Muscle layer of colon (tissue), 2 donors: ENCODE results near the gene RPL23.
A peak's percentile ranks its signal among the peaks of the same experiment; 100 is the strongest.

Source experiments
- H3K27ac ChIP-seq: one replicate; pipeline ENCODE4 v1.7.0; 2013; ENCODE audit warnings: low read depth, mild to moderate bottlenecking, low read length, moderate library complexity
- H3K27me3 ChIP-seq, 2 donors: one replicate each; pipeline ENCODE4 v1.7.0; 2013; ENCODE audit warnings: low read length in 2 of 2, mild to moderate bottlenecking in 2 of 2; ENCODE audit not compliant: insufficient read depth in 2 of 2, control insufficient read depth in 1 of 2
- H3K36me3 ChIP-seq: one replicate; pipeline ENCODE4 v1.7.0; 2013; ENCODE audit warnings: mild to moderate bottlenecking, low read length; ENCODE audit not compliant: insufficient read depth
- H3K4me1 ChIP-seq: one replicate; pipeline ENCODE4 v1.7.0; 2013; ENCODE audit warnings: mild to moderate bottlenecking, low read length; ENCODE audit not compliant: insufficient read depth
- H3K4me3 ChIP-seq, 2 donors: one replicate each; pipeline ENCODE4 v1.7.0; 2013; ENCODE audit warnings: low read length in 2 of 2, low read depth in 1 of 2, mild to moderate bottlenecking in 1 of 2, moderate library complexity in 1 of 2
- H3K9ac ChIP-seq: one replicate; pipeline ENCODE4 v1.7.0; 2013; ENCODE audit warnings: low read length
- H3K9me3 ChIP-seq: one replicate; pipeline ENCODE4 v1.7.0; 2013; ENCODE audit warnings: mild to moderate bottlenecking, low read length
- donor health status: abdominal sarcoma.
- donor health status: Adenocarcinoma of cecum.

RPL23 gene

DNA sequence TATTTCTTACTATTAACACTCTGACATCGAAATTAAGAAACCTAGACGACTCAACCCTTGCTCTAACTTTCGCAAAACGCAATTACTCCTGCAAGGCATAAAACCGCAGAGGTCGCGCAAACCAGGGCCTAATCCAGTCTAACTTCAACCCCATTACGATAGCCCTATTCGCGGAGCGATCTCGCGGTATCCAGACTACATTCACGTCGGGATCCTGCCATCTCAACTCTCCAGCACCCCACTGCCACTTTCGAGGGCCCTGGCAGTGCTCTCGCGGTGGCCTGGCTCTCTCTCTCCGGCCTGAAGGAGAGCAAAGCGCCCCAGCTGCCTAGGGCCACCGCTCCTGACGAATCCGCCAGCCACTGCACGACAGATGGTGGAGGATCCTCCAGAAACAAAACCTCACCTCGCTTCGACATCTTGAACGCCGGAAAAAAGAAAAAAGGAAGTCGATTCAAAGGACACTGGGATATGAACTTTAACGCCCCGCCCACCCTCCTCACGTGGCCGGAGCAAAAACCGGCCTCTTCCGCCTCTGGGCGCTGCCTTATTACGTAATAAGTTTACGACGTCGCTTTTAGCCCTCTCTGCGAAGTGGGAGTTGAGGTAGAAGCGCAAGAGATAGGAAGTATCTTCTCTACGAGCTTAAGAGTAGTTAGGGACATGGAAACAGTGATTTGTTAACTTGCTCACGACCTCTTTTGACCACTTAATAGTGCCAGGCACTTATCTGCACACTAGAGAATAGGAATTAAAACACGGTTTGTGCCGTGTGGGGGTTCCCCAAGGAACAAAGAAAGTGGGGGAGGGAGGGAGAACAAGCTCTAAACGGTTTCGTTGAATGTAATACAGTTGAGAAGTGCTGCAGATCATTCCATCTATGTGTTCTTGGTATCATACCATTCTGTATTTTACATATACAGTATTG is at the start of gene RPL23:
RPL23 (minus strand) TSS at position 430 of the 928 bp plus-strand sequence; CDS start at position 419, 11 bp downstream.
- no peaks in the 10 kb centered on the region for H3K9me3 ChIP-seq
- peaks cover 28% of the 10 kb centered on the region for H3K4me1 ChIP-seq
- peak within 1 kb of the TSS; percentile 93 for H3K27ac ChIP-seq
- H3K36me3 ChIP-seq = peaks cover 38% of the 10 kb centered on the region
- H3K27me3 ChIP-seq = no peaks in the 10 kb centered on the region
- peak within 1 kb of the TSS; percentile 88 for H3K9ac ChIP-seq
- H3K4me3 ChIP-seq = peak within 1 kb of the TSS; percentile 67 to 75

DNA sequence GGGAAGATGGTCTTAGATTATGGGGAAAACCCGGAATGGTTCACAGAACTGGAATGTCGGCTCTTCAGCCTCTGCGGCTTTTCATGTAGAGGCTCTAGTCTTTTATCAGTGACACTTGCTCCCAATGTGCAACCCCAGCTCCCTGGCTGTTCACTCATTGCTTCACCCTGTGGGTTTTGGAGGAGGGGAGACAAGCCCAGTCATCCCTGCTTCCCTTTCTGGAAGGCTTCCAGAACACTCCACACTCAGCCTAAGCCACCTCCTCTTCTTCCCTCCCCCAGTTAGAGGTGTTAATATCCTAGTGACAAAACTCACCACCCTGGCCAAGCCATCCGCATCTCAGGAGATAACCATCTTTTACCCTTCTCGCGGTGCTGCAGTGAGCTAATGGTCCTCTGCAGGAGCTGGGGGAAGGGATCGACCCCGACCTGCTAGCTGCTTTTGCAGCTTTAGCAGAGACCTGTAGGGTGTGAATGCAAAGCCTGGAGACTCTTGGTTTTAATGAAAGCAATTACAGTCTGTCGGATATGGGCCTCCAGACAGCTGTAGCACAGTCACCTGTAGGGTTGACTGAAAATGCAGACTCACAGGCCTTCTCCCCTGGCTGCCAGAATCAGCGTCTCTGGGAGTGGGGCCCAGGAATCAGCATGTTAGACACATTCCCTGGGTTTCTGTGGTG is 47.6 kb upstream of the RPL23 start:
- peak overlapping the region; percentile 70 for H3K27ac ChIP-seq
- H3K4me3 ChIP-seq = peak overlapping the region in 1 of 2 donors; percentile 22
- no peaks in the 10 kb centered on the region for H3K9me3 ChIP-seq
- no peaks in the 10 kb centered on the region for H3K27me3 ChIP-seq
- H3K36me3 ChIP-seq = peaks cover 55% of the 10 kb centered on the region
- H3K9ac ChIP-seq = no peak overlapping the region
- peaks cover 46% of the 10 kb centered on the region for H3K4me1 ChIP-seq

DNA sequence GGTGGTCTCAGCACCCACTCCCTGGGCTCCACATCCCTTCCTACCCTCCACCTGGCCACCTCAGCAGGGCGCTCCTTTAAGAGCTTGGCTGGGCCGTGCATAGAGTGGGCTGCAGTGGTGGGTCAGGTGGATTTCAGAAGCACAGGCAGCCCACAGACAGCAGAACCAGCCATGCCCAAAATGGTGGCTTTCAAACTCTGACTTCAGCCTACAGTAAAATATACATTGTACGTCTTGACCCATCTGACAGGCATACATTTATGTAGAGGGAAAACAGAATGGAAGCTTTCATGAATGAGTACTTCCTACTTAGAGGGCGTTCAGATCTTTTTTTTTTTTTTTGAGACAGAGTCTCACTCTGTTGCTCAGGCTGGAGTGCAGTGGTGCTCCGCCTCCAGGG is 45.9 kb upstream of the RPL23 start:
- no peak overlapping the region for H3K9ac ChIP-seq
- no peaks in the 10 kb centered on the region for H3K9me3 ChIP-seq
- peaks cover 51% of the 10 kb centered on the region for H3K36me3 ChIP-seq
- H3K4me1 ChIP-seq = peaks cover 51% of the 10 kb centered on the region
- H3K4me3 ChIP-seq = no peak overlapping the region
- H3K27me3 ChIP-seq = no peaks in the 10 kb centered on the region
- no peak overlapping the region for H3K27ac ChIP-seq

DNA sequence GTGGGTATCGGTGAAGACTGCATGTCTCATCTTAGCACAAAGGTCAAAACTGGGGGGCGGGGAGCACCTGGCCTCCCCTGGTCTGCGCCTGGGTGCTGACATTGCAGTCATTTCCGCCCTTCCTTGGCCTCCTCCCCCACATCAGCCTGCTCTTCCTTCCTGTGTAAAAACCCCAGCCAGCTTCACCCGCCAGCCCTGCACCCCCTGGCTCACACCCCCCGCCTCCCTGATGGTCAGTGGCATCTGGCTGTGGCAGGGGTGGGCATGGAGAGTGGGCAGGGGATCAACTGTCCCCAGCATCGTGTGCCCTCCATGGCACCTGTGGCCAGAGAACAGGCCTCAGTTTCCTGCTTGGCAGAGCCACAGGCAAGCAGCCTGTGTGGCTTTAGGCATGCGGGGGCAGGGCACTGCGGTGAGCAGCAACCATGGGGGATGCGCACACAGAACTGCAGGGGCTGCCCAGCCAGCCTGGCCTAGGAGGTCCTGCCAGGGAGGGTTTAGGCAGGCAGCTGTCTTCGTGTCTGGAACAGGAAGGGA is 45.4 kb upstream of the RPL23 start:
- Histone ChIP-seq H3K27ac (no peak overlapping the region), H3K9ac (no peak overlapping the region), H3K27me3 (no peaks in the 10 kb centered on the region), H3K36me3 (peaks cover 49% of the 10 kb centered on the region), H3K9me3 (no peaks in the 10 kb centered on the region), H3K4me1 (peaks cover 56% of the 10 kb centered on the region), H3K4me3 (no peak overlapping the region)

DNA sequence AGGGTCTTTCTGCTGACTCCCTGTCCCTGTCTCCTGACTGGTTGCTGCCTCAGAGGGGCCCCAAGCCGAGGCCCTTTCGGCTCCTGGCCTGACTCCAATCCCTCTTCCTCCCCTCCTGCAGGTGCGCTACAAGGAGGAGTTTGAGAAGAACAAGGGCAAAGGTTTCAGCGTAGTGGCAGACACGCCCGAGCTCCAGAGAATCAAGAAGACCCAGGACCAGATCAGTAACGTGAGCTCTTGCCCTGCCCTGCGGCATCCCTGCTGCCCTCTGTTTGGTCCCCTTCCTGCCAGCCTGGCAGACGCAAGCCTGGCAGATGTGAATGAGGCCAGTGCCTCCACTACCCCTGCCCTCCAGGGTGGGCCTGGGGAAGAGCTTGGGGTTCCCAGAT is 44.8 kb upstream of the RPL23 start:
- no peaks in the 10 kb centered on the region for H3K27me3 ChIP-seq

DNA sequence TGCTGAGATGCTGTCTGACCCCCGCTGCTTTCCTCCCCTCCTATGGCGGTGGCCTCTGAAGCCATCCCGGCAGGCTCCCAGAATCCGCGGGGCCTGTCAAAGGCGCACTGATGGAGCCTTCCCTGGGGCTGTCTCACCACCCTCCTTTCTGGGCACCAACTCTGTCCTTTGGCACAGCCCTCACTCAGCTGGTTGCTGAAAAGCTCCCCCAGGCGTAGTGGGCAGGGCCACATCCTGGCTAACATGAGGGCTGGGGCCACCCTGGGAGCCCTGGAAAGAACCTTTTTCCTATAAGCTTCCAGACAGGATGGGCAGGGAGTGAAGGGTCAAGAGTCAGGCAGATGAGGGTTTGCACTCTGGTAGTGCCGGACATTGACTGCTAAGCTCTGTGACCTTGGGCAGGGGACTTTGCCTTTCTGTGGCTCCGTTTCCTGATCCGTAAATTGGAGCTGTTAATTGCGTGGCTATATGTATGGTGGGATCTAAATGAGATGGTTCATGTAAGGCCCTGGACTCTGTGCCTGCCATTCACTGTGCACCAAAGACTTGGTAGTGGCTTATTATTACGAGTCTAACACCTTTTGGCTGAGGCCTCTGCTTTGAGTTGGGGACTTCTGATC is 44.3 kb upstream of the RPL23 start:
- H3K27ac ChIP-seq = peak overlapping the region; percentile 57

More for the DNA sequence above, 44.8 kb upstream of the RPL23 start:
- Histone ChIP-seq H3K4me3 (no peak overlapping the region), H3K27ac (peak overlapping the region; percentile 57), H3K4me1 (peaks cover 62% of the 10 kb centered on the region), H3K9ac (no peak overlapping the region), H3K36me3 (peaks cover 45% of the 10 kb centered on the region), H3K9me3 (no peaks in the 10 kb centered on the region)

DNA sequence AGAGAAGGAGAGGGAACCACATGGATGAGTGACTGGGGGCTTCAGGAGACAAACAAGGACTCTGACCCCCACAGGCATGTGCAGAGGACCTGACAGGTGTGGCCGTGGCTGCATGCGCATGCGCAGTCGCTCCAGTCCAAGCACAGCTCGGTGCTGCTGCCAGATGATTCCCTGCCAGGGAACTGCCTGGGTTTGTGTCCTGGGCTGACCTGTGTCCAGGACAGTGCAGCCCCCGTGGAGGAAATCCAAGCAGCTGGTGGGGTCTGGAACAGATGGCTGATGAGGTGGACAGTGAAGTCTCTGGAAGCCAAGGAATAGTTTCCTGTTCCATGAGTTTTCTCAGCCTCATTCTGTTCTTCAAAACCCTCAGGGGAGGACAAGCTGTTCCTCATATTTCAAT is 43.7 kb upstream of the RPL23 start:
- Histone ChIP-seq H3K9ac (no peak overlapping the region), H3K9me3 (no peaks in the 10 kb centered on the region), H3K4me3 (no peak overlapping the region), H3K27me3 (no peaks in the 10 kb centered on the region), H3K27ac (peak overlapping the region; percentile 57), H3K36me3 (peaks cover 53% of the 10 kb centered on the region), H3K4me1 (peaks cover 72% of the 10 kb centered on the region)

More for the DNA sequence above, 44.3 kb upstream of the RPL23 start:
- Histone ChIP-seq H3K9ac (no peak overlapping the region), H3K27me3 (no peaks in the 10 kb centered on the region), H3K4me3 (no peak overlapping the region), H3K4me1 (peaks cover 67% of the 10 kb centered on the region), H3K36me3 (peaks cover 47% of the 10 kb centered on the region), H3K9me3 (no peaks in the 10 kb centered on the region)

DNA sequence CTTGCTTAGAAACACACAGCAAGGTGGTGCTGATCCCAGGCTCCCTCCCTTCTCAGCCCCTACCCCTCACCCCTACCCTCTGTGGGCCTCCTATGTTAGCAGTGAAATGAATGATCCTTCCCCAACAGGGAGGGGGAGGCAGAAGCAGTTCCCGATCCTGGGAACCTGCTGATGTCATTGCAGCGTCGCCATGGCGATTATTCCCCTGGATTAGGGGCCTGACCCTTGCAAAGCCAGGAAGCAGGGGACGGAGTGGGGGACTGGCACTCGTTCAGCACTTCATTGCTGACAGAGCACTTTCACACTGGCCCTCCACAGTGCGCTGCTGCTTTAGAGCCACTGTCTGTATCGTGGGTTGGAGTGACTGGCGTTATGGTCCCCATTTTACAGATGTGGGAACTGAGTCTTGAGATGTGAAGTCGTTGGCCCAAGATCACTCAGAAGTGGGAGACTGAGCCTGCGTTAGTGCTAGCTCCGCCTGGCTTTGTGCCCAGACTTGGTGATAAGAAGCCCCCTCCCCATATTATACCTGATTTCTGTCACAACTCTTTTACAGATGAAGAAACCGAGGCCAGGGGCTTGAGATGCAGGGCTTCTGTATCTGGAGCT is 42.9 kb upstream of the RPL23 start:
- Histone ChIP-seq H3K27ac (no peak overlapping the region), H3K36me3 (peaks cover 61% of the 10 kb centered on the region), H3K9ac (no peak overlapping the region), H3K9me3 (no peaks in the 10 kb centered on the region), H3K4me3 (no peak overlapping the region), H3K27me3 (no peaks in the 10 kb centered on the region), H3K4me1 (peaks cover 71% of the 10 kb centered on the region)

DNA sequence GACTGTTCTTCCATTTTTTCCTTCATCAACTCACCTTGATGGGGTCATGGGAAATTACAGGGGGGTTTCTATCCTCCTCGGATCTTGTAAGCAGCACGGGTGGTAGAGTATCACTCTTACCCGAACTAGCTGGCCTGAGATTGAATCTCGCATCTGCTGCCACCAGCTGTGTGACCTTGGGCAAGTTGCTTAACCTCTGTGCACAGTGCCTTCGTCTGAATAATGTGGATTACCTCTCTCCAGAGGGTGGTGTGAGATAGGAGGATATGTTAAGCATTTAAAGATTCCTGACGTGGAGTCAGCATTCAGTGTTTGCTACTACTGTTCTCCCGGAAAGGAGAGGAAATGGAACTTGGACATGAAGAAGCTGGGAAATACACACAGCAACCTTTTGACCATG is 40.8 kb upstream of the RPL23 start:
- peaks cover 75% of the 10 kb centered on the region for H3K36me3 ChIP-seq

DNA sequence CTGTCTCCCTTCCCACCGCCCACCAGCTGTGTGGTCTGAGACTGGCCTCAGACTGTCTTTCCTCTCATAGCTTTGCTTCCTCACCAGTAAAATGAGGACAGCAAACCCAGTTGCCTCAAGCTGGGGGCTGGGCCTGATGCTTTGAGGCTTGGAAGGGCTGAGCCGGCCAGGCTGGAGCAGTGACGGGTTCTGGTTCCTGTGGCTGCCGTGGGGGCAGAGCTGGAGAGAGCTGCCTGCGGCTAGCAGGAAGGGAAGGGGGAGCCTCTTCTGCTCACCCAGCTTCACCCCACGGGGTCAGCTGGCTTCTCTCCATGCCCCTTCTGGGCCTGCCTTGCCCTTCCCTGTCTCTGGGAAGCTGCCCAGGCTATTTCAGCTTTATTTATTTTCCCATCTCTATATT is 40.1 kb upstream of the RPL23 start:
- Histone ChIP-seq H3K4me3 (no peak overlapping the region), H3K4me1 (peaks cover 51% of the 10 kb centered on the region), H3K36me3 (peaks cover 68% of the 10 kb centered on the region), H3K27me3 (no peaks in the 10 kb centered on the region), H3K9me3 (no peaks in the 10 kb centered on the region), H3K27ac (peak overlapping the region; percentile 56), H3K9ac (no peak overlapping the region)

More for the DNA sequence above, 40.8 kb upstream of the RPL23 start:
- peaks cover 58% of the 10 kb centered on the region for H3K4me1 ChIP-seq
- no peak overlapping the region for H3K9ac ChIP-seq
- no peaks in the 10 kb centered on the region for H3K9me3 ChIP-seq
- H3K27me3 ChIP-seq = no peaks in the 10 kb centered on the region
- H3K27ac ChIP-seq = no peak overlapping the region
- no peak overlapping the region for H3K4me3 ChIP-seq

DNA sequence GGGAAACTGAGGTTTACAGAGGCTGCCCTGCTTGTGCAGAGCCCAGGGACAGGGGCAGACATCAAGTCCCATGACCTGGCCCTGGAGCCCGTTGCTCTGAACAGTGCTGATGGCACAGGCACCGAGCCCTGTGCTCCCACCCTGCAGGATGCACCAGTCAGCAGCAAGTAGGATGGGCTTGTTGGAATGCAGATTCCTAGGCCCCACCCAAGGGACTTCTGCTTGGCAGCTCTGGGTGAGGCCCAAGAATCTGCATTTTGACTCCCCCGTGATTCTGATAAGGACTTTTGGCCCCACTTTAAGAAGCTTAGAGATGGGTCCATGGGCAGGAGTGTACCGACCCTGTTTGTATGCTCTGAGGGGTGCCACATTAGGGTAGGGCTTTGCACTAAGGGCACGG is 39.6 kb upstream of the RPL23 start:
- peak overlapping the region; percentile 56 for H3K27ac ChIP-seq
- H3K36me3 ChIP-seq = peaks cover 65% of the 10 kb centered on the region
- H3K9me3 ChIP-seq = no peaks in the 10 kb centered on the region
- H3K27me3 ChIP-seq = no peaks in the 10 kb centered on the region
- no peak overlapping the region for H3K4me3 ChIP-seq
- no peak overlapping the region for H3K9ac ChIP-seq
- H3K4me1 ChIP-seq = peaks cover 46% of the 10 kb centered on the region
